GM21825 (cell line): ENCODE measurements around the gene ZNF292.
A peak's percentile ranks its signal among the peaks of the same experiment; 100 is the strongest.
"Not testable (repeated sequence)": the region's sequence is repeated elsewhere in the genome, so short reads cannot be mapped to it uniquely, and the experiment has no call there.

ENCODE experiments used
- ATAC-seq: cut with Tn5 transposase; IDR thresholded peaks from one replicate; pipeline ENCODE4 v1.9.1; 2021; ENCODE audit warnings: mild to moderate bottlenecking, moderate library complexity; ENCODE audit not compliant: unreplicated experiment

The ZNF292 gene

DNA sequence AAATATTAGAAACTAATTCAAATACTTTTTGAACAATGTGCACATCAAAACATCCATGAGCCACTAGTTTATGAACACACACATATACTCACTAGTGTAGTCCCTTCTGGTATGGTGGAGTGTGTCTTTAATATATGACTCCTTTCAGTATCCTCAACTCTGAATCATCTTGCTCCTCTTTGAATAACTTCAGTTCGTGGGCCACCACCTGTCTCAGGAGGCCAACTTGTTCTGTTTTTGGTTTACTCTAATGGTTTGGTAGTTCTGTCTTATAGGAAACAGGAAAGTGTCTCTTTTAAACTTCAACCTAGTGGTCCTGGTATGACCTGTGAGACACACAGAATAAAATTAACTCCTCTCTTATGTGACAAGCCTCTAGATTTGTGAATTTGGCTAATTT lies 55.6 kb downstream of the ZNF292 start:
- ATAC-seq, result peak; percentile 94

DNA sequence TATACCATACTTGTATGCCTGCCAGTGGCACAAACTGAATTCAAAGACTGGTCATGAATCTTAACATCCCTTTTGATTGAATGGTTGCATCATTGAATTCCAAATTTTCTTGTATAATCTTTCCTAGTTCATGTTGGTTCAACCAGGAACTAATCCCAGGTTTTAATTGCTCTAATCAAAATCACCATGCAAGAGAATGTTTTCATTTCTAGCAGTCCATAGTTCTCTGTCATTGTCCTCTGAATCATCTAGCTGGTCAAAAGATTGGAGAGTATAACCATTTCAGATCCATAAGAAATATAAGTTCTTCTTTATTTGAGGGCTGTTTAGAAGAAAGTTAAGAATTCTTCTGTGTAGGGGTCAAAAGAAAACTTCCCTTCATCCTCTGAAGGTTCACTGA lies 57.2 kb downstream of the ZNF292 start:
- ATAC-seq, result no peak

DNA sequence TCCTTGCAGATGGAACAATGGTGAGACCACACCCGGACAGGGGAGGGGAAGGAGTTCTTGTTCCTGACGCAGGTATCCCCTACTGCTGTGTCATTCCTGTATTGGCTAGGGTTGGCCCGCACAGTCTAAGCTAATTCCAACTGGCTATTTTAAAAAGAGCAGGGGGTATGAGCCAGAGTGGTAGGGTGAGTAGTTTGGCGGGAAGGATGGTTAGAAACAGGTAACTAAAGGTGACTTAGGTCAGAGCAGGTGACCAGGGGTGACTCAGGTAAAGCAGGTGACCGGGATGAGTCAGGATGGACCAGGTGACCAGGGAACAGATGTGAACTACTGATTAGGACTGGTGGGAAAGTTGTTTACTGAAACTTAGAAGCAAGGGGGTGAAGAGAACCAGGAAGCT lies 58.0 kb downstream of the ZNF292 start:
- no peak for ATAC-seq

DNA sequence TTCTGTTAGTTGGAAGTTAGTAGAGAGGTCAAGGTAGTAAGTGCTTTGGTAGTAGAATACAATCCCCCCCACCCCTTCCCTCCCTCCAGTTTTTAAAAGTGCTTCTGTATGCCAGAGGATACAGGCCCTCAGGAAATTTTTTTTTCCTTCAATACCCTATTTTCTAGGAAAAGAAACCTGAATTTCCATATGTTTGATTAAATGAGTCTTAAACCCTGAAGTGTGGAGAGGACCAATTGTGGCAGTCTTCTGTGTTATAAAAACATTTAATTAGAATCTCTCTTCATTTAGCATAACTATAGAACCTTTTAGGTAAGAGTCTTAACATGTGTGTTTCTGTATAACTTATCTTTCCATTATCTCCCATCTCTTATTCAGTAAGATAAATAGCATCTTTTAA lies 59.5 kb downstream of the ZNF292 start:
- ATAC-seq, result no peak

DNA sequence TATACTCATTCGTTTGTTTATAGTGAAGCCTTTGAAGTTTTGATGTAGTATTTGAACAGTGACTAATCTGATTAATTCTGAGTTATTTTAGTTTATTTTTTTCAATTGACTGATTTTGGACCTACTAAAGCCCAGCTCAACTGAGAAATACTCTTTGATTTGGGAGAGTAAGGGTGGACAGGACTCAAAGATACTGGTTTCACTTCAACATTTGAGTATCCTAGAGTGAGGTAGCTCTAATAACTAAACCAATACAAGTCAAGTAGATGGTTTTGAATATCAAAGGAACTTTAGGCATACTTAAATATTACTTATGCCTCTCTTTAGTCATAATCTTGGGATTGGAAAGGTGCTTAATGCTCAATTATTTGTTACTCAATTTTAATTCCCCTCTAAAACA lies 65.6 kb downstream of the ZNF292 start:
- no peak for ATAC-seq

DNA sequence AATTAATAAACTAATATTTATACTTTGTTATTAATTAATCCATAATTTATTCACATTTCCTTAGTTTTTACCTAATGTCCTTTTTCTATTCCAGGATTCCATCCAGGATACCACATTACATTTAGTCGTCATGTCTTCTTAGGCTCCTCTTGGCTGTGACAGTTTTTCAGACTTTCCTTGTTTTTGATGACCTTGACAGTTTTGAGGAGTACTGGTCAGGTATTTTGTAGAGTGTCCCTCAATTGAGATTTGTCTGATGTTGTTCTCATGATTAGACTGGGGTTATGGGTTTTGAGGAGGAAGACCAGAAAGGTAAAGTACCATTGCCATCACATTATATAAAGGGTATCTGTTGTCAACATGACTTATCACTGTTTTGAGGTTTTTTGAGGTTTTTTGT lies 67.3 kb downstream of the ZNF292 start:
- ATAC-seq, result no peak

DNA sequence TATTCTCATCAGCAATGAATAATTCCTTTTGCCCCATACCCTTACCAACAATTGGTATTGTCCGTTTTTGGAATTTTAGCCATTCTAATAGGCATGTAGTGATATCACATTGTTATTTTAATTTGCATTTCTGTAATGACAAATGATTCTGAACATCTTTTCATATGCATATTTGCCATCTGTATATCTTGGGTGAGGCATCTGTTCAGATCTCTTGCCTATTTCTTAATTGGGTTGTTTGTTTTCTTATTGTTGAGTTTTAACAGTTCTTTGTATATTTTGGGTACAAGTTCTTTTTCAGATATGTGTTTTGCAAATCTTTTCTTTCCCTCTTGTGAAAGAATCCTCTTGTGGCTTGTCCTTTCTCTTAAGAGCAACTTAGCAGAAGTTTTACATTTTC lies 69.6 kb downstream of the ZNF292 start:
- ATAC-seq, result no peak

DNA sequence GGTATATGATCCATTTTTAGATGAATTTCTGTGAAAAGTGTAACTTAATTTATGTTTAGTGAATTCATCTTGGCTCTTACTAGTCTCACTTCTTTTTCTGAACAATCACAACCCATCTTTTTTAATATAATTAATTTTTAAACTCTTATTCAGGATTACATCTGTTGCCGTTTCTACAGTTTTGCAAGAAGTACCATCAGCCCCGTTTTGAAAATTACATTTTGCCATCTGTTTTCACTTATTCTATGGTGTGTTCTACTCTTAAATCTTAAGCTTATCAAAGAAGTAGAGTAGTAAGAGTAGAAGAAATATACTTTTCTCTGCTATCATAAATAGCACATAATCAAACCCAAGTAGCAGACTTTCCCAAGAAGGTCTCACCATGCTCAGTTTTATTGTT lies 70.1 kb downstream of the ZNF292 start:
- no peak for ATAC-seq

DNA sequence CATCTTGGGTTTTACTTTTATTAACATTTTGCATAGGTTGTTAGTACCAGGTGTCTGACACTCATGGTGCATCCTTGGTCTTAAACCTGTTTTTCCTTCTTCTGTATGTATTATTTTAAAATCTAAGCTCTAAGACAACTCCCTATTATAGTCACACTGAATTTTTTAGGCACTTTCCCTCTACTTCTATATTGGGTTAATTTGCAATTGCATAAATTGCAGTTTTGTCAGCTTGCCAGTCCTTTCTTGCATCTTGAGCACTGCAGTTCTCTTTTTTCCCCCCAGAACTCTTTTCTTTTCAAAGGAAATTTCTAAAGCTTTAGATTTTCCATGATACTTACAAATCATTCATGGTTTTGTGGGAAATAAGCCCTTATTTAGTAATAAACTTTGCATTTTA lies 70.6 kb downstream of the ZNF292 start:
- no peak for ATAC-seq

DNA sequence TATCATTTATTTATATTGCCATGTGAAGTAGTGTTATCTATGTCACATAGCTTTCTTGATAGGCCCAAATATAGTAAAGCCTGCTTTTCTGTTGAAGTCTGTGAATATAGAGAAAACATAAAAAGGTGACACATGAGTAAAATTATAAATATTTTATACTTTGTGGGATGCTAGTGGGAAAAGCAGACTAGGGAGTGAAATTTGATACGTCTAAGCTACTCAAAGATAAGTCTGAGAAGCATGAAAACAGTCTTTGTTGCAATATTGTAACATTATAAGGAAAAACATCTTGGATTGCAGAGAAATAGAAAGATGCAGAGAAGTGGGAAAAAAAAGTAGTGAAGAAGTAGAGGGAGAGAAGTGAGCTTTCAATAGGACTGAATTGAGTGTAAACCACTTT lies 75.4 kb downstream of the ZNF292 start:
- ATAC-seq, result no peak

DNA sequence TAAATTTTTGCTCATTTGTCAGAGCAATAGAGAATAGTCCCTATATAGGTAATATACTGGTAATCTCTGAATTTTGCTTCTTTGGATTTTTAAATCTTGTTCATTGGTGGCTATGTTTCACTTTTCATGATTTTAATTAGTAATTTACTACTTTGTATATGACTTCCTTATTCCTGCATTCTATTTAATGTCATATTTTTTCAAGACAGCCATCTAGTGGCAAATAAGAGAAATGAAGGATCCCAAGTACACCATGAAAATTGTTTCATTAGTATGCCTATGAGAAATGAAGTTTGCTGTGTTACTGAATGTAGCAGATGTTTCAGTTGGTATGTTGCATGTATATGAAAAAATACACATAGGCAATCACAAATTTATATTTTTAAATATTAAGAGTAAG lies 82.4 kb downstream of the ZNF292 start:
- no peak for ATAC-seq

DNA sequence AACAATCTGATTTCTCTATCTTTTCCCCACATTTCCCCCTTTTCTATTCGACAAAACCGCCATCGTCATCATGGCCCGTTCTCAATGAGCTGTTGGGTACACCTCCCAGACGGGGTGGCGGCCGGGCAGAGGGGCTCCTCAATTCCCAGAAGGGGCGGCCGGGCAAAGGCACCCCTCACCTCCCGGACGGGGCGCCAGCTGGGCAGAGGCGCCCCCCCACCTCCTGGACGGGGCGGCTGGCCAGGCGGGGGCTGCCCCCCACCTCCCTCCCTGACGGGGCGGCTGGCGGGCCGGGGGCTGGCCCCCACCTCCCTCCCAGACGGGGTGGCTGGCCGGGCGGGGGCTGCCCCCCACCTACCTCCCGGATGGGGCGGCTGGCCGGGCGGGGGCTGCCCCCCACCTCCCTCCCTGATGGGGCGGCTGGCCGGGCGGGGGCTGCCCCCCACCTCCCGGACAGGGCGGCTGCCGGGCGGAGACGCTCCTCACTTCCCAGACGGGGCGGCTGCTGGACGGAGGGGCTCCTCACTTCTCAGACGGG lies 83.8 kb downstream of the ZNF292 start:
- not testable (repeated sequence) for ATAC-seq

DNA sequence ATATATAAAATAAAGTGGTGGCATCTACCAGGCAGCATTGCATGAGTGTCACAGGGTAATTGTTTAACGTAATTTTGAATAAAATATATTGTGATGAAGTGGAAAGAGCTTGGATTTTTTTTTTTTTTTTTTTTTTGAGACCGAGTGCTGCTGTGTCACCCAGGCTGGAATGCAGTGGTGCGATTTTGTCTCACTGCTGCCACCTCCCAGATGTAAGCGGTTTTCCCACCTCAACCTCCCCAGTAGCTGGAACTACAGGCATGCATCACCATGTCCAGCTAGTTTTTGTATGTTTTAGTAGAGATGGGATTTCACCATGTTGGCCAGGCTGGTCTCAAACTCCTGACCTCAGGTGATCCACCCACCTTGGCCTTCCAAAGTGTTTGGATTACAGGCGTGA lies 85.9 kb downstream of the ZNF292 start:
- ATAC-seq, result no peak

DNA sequence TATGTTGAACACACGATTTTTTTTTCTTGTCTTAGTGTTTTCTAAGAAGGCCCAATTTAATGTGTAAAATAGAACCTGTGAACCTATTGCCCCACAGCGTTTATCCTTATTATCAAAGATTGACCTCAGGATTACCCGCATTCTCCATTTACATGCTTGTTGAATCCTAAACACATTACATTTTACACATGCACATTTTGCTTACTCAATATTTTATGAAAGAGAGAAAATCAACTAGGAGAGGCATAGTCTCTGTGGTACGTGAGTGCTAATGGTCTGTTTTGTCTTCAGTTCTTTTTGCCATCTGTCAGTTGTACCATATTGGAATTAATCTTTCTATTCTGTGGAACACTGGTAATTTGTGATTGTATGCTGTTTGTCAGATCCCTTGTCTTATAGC lies 86.9 kb downstream of the ZNF292 start:
- no peak for ATAC-seq

DNA sequence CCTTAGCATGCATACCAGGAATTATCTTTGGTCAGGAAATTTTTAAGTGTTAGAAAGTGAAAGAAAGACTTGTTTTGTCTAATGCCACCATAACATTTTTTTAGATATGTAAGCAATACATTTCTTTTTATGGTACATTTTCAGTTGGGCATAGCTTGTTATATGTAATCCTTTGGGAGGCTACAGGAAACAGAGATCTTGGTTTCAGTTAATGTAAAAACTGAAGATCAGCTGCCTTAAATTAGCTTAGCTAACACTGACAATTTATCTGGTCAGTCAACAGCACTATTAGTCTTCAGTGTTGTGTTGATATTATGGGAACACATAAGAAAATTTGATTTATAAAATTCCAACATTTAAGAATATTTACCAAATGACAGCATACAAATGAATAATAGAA lies 88.4 kb downstream of the ZNF292 start:
- peak; percentile 64 for ATAC-seq

DNA sequence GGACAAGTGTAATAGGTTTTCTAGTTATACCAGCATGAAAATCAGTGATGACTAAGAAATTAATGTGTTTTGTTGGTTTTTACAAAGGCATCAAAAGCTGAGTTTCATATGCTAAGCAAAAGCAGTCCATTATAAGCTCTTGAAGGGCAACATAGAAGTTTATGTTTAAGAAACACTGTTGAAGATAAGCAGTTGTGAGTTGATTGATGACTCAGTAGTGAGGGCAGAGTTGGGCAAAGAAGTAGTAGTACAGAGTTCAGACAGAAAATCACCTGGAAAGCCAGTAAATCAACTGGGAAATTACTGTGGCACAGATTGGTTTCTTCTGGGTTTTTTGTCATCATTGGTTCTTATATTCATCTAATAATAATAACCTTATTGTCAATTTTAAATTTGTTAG lies 89.0 kb downstream of the ZNF292 start:
- ATAC-seq, result no peak

DNA sequence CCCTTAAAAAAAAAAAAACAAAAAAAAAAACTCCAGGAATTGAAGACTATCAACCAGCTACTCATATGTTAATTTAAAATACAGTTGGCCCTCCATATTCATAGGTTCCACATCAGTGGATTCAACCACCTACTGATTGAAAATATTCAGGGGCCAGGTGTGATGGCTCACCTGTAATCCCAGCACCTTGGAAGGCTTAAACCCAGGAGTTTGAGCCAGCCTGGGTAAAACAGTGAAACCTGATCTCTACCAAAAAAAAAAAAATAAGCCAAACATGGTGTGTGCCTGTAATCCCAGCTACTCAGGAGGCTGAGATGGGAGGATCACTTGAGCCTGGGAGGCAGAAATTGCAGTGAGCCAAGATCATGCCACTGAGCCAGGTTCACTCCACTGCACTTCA lies 94.7 kb downstream of the ZNF292 start:
- no peak for ATAC-seq

DNA sequence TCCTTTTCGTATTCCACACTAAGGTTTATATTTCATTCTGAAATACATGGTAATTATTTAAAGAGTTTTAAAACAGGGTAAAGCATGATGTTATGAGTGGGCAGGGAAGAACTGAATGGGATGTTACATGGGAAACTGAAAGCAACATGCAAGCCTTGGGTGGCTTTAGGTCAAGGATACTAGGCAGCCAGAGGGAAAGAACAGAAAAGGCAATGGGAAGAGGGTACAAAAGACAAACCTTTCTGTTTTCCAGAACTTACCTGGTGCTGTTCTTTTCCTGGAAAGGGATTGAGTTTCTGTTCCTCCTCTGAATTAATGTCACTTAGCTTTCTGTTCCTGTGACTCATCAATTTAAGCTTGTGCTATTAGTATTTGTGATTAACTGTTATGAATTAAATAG lies 95.9 kb downstream of the ZNF292 start:
- no peak for ATAC-seq

DNA sequence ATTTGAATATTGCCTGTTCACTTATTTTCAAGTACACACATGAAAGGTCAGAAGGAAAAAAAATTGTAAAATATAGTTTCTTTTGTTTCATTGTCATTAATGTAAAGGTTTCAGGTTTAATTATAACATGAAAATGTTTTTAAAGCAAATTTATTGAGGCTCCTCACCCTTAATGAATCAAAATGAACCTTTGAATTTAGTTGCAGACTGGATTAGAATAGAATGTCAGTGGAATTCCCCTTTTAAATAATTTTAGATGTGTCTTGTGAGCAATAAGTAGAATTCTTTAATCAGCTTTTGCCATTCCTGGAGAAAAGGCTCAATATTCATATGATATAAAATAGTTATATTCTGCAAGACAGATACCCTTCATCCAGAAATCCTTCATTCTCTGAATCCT lies 96.4 kb downstream of the ZNF292 start:
- no peak for ATAC-seq

DNA sequence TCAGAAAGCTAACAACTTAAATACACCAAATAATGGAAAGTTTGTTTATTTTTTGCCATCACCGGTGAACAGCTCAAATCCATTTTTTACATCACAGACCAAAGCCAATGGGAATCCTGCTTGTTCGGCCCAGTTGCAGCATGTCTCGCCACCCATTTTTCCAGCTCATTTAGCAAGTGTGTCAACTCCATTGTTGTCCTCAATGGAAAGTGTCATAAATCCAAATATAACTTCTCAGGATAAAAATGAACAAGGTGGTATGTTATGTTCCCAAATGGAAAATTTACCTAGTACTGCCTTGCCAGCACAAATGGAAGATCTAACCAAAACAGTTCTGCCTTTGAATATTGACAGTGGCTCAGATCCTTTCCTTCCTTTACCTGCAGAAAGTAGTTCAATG lies 101.7 kb downstream of the ZNF292 start:
- ATAC-seq, result no peak

DNA sequence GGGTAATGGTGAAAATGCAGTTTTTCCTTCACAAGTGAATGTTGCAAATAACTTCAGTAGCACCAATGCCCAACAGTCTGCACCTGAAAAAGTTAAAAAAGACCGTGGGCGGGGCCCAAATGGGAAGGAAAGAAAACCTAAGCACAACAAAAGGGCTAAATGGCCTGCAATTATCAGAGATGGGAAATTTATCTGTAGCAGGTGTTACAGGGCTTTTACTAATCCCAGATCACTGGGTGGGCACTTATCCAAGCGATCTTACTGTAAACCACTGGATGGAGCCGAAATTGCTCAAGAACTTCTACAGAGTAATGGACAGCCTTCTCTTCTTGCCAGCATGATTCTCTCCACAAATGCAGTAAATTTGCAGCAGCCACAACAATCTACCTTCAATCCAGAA lies 102.2 kb downstream of the ZNF292 start:
- ATAC-seq, result no peak

DNA sequence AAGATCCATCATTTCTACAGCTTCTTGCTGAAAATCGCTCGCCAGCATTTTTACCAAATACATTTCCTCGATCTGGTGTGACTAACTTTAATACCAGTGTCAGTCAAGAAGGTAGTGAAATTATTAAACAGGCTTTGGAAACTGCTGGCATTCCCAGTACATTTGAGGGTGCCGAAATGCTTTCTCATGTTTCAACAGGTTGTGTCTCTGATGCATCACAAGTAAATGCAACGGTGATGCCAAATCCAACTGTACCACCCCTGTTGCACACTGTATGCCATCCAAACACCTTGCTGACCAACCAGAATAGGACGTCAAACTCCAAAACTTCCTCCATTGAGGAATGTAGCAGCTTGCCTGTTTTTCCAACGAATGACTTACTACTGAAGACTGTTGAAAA lies 102.6 kb downstream of the ZNF292 start:
- no peak for ATAC-seq

DNA sequence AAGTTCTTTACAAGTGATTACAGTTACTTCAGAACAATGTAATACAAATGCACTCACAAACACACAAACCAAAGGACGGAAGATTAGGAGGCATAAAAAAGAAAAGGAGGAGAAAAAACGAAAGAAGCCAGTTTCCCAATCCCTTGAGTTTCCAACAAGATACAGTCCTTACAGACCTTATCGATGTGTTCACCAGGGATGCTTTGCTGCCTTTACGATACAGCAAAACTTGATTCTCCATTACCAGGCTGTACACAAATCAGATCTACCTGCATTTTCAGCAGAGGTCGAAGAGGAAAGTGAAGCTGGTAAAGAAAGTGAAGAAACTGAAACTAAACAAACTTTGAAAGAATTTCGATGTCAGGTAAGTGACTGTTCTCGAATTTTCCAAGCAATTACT lies 104.4 kb downstream of the ZNF292 start:
- ATAC-seq, result no peak

DNA sequence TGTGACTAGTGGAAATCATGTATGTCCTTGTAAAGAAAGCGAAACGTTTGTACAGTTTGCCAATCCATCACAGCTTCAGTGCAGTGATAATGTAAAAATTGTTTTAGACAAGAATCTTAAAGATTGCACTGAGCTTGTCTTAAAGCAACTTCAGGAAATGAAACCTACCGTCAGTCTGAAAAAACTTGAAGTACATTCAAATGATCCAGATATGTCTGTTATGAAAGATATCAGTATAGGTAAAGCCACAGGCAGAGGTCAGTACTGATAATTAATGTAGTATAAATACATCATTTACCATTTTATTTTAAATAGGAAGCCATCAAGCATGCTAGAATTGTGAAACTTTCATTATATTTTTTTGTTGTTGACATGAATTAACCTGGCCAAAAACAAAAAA lies 106.2 kb downstream of the ZNF292 start:
- ATAC-seq, result no peak
